WERI-Rb-1 (cell line): ENCODE measurements around the gene ZFYVE21.
"Not testable (repeated sequence)": the region's sequence is repeated elsewhere in the genome, so short reads cannot be mapped to it uniquely, and the experiment has no call there.

Source experiments
- DNase-seq: peaks from one replicate; pipeline ENCODE4 v3.0.0-alpha.2; 2020
- H3K27ac ChIP-seq: fragments of 250-450 bp; sonication (Bioruptor Pico); 2 replicates; pipeline ENCODE4 v1.5.1; 2020; ENCODE audit warnings: mild to moderate bottlenecking, moderate library complexity
- H3K27me3 ChIP-seq: fragments of 250-450 bp; sonication (Bioruptor Pico); 2 replicates; pipeline ENCODE4 v1.5.1; 2021; ENCODE audit warnings: mild to moderate bottlenecking, low read depth, moderate library complexity; ENCODE audit not compliant: insufficient read depth, severe bottlenecking
- H3K36me3 ChIP-seq: fragments of 250-450 bp; sonication (Bioruptor Pico); 2 replicates; pipeline ENCODE4 v1.5.1; 2020; ENCODE audit warnings: mild to moderate bottlenecking, moderate library complexity
- H3K4me3 ChIP-seq: 2 replicates; pipeline ENCODE4 v1.5.1; 2011; ENCODE audit warnings: low read depth, mild to moderate bottlenecking, control low read depth, low read length
- H3K9me3 ChIP-seq: fragments of 250-450 bp; sonication (Bioruptor Pico); 2 replicates; pipeline ENCODE4 v1.5.1; 2021; ENCODE audit warnings: mild to moderate bottlenecking, moderate library complexity; ENCODE audit not compliant: severe bottlenecking
- CTCF ChIP-seq: IDR thresholded peaks from 2 replicates; pipeline ENCODE4 v1.5.1; 2011; ENCODE audit warnings: low read depth, mild to moderate bottlenecking, control low read depth, inconsistent platforms, low read length

The ZFYVE21 gene

DNA sequence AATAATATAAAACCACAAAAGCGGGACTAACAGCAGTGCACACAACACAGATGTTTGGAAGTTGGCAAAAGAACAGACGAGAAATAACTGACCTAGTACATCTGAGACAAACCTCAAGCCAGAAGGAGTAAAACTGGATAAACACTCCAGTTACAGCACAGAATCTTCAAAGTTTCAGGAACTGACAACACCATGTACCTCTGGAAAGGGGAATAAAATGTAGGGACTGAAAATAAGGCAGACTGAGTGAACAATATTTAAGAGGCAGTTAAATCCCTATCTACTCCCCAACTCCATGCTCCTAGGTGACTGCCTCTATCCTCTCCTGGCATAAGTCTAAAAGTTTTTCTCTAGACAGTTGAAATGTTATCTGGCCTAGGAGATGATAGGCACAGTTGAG lies 57.9 kb downstream of the ZFYVE21 start:
- H3K36me3 ChIP-seq = peaks cover 13% of the 10 kb centered on the region
- H3K4me3 ChIP-seq = no peak overlapping the region
- no peak for TF ChIP-seq CTCF
- no peak overlapping the region for H3K27ac ChIP-seq
- DNase-seq = no peak
- no peaks in the 10 kb centered on the region for H3K27me3 ChIP-seq
- H3K9me3 ChIP-seq = peaks cover 4% of the 10 kb centered on the region

DNA sequence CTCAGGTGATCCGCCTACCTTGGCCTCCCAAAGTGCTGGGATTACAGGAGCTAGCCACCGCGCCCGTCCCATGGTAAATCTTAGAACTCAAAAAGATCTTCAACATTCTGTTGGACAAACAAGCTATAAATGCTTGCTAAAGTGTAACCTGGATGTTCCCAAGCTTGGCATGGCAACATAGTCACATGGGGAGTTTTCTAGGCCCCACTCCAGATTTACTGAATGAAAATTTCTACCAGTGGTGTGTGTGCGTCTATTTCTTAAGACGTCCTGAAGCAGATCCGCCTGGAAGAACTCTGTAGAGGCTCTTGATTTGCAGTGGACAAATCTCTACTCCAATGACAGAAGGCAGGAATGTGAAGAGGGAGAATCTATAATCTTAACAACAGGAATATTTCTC lies 59.9 kb downstream of the ZFYVE21 start:
- Histone ChIP-seq H3K36me3 (peaks cover 18% of the 10 kb centered on the region), H3K9me3 (peaks cover 4% of the 10 kb centered on the region), H3K4me3 (no peak overlapping the region), H3K27me3 (no peaks in the 10 kb centered on the region), H3K27ac (no peak overlapping the region)
- DNase-seq = no peak
- TF ChIP-seq CTCF = no peak

DNA sequence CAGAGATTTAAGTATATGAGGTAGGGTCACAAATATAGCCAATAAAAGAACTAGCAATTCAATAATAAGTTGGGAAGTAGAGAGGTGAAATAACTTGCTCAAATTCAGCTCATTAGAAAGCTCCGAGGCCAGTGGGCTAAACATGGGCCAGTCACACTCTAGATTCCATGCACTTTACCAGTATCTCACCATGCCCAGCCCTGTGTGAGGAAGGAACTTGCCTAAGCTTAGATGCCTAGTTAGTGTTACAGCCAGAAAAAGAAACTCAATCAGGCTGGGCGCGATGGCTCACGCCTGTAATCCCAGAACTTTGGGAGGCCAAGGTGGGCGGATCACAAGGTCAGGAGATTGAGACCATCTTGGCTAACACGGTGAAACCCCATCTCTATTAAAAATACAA lies 60.7 kb downstream of the ZFYVE21 start:
- H3K27ac ChIP-seq, H3K4me3 ChIP-seq, H3K9me3 ChIP-seq, H3K27me3 ChIP-seq, DNase-seq: not testable (repeated sequence)
- H3K36me3 ChIP-seq = peaks cover 18% of the 10 kb centered on the region

DNA sequence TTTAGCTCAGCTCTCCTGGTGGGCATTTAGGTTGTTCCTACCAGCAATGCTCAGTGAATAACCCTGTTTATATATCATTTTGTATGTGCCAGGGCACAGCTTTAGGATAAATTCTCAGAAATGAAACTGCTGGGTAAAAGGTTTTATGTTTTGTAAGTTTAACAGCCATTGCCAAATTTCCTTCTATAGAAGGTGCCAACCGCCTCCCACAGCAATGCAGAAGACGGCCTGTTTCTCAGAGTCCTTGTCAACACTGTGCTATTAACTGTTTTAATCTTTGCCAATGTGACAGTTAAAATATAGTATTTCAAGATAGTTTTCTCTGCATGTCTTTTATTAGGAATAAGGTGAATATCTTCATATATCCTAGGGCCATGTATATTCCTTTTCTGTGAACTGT lies 66.8 kb downstream of the ZFYVE21 start:
- no peak overlapping the region for H3K27ac ChIP-seq
- DNase-seq = no peak
- H3K36me3 ChIP-seq = peaks cover 18% of the 10 kb centered on the region
- no peaks in the 10 kb centered on the region for H3K27me3 ChIP-seq
- no peak for TF ChIP-seq CTCF
- H3K4me3 ChIP-seq = no peak overlapping the region
- no peaks in the 10 kb centered on the region for H3K9me3 ChIP-seq
